ENCODE measurements around the gene ADGRL1.
"Not testable (repeated sequence)": the region's sequence is repeated elsewhere in the genome, so short reads cannot be mapped to it uniquely, and the experiment has no call there.

- TF ChIP-seq CTCF, POLR2A, POLR2AphosphoS5 (IDR thresholded peaks at IDR 0.05): not testable (repeated sequence)
Observed at GRCh38 chr19:14205452-14206287, at the start of gene ADGRL1.
